Activated gamma-delta T cell treated with anti-CD3 and anti-CD28 coated beads, Interleukin-2, amount 50 U/mL, for 16 hours (primary cell): Measurements from ENCODE around the gene AKAP5.
"Not testable (repeated sequence)": the region's sequence is repeated elsewhere in the genome, so short reads cannot be mapped to it uniquely, and the experiment has no call there.

Experiments
- DNase-seq: peaks from one replicate; pipeline ENCODE4 v3.0.0-alpha.2; 2020; ENCODE audit warnings: low read depth

Gene AKAP5

DNA sequence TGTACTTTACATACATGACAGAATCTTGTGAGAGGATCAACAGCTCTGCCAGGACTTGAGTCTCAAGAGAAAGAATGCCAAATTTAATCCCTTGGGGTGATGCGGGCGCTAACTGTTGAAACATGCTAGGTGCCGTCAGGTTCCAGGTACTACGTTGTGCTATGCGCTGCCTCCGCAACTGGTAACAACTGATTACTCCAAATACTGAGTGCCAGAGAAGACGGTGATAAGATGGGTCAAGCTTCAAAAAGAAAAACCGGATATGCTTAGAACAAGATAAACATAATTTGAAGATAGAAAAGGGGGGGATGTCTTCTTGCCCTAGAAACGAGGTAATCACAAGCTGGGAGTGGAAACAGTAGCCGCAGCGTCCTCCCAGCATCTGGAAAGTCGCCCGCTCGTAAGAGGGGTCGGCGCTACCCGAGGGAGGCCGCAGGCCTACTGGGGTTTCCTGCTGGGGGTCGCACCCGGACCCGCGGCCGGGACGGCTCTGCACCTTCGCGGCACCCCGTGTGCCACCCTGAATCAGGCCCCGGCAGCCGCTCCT is 37.7 kb downstream of the AKAP5 start:
- no peak for DNase-seq

DNA sequence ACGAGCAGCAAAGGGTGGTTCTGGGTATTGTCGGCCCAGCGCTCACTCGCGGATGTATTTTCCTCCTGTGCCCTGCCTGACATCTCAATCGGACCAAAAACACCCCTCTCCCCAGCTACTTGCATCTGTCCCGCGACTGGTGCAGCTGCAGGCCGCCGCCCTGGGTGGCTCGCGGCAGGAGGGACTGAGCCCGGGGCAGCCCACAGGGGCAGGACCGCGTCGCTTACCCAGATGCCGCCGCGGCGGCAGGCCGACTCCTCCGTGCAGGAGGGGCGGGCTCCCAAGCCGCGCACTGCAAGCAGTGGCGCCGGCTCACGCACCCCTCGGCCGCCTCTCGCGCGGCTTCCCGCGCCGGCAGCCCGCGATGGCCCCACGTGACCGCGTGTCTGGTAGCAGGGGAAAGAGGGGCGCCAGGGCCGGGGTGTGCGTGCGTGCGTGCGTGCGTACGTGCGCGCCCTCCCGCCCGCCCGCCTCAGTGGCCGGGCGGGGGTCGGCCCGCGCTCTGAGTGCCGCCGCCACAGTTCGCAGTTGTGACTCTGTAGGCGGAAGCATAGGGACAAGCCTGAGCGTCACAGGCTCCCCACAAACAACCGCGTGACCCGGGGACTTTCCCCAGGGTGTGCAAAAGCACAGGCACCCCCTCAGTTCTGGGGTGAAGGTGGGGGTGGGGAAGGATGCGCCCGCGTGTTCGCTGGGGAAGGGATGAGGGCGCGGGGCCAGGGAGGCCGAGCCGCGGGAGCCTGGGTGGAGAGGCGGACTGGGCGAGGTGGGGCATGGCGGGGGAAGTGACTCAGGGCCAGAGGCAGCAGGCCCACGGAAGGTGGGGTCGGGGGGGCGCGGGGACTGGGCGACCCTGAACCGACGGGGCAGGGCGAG is 38.4 kb downstream of the AKAP5 start, which contains the start of gene ZBTB25:
ZBTB25 (minus strand) TSS at position 405 of the 876 bp plus-strand sequence. CDS start 13,305 bp downstream, outside the sequence.
- peak; percentile 95 for DNase-seq

DNA sequence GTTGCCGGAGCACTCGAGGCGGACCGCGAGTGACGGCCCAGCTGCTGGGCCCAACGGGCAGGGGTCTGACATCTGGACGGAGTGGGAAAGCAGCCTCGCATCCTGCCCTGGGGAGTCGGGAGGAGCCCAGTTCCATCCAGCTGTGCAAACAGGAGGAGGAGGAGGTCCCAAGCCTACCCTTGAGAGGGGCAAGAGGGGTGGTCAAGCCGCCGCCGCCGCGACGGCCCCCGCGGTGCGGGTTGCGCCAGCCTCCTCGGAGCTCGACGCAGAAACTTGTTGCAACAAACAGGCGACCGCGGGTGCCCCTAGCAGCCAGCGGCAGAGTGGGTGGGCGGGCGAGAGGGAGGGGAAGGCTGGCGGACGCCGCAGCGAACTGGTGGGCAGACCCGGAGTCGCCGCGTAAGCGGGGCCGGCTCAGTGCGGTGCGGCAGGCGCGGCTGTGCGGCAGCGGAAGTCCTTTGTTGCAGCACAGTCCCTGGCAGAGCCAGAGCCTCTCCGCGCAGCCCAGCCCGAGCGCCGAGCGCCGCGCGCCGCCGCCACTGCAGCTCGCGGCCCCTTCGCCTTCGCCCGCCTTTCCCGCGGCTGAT is 39.1 kb downstream of the AKAP5 start, which contains the start of gene ZBTB1:
ZBTB1 (plus strand) TSS at position 461 of the 587 bp plus-strand sequence. CDS start 16,735 bp downstream, outside the sequence.
- DNase-seq: peak; percentile 87

DNA sequence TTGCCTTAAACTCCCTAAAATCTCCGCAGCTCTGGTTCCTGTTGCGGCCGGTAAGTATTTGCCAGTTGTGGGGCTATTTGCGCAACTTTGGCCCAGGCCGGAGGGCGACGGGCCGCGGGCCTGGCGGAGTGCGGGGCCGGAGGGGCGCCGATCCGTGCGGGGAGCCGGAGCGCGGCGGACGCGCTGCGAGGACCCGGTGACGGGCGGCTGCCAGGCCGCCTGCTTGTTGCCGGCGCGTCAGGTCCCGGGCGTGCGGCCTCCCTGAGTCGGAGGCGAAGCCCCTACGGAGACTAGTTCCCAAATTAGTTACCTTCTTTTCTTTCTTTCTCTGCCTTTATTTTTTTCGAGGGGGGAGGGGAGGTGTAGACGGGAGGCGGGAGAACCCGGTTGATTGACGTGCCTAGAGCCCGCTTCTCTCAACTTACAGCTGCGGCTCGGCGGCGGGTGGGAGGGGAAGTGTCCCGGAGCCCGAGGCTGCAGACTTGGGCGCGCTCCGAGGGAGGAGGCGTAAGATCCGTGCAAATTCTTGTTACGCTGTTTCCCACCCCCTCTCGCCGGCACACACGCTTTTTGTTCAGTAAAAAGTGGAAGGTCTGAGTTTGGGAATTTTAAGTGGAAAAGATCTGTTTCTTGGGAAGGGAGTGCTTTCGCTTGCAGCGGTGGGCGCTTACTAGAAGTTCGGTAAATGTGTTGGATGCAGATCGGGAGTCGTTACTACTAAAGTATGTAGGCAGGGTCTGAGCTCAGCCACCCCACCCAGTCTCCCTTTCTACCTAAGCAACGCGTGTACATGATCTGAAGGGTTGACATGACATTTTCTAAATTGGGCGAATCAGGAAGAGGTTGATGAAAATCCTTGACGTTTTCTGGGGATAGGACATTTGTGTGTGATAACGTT is 39.8 kb downstream of the AKAP5 start:
- DNase-seq: peak; percentile 70

DNA sequence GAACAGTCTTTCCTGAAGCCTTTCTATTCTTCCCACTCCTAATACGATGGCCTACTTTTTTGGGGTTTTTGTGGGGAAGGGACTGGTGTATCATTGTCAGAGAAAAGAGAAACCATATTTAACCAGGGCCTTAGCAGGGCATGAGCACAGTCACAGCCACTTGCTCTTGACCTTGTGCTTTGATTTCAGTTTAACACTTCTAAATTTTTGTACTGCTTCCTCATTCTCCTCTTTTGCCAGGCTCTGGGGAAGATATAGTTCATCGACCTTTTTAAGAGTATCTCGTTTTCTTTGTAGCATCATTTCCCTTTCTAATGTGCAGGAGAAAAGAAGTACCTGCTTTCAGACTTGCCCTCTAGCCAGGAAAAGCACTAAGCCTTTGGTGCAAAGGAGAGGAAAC is 41.4 kb downstream of the AKAP5 start:
- no peak for DNase-seq

DNA sequence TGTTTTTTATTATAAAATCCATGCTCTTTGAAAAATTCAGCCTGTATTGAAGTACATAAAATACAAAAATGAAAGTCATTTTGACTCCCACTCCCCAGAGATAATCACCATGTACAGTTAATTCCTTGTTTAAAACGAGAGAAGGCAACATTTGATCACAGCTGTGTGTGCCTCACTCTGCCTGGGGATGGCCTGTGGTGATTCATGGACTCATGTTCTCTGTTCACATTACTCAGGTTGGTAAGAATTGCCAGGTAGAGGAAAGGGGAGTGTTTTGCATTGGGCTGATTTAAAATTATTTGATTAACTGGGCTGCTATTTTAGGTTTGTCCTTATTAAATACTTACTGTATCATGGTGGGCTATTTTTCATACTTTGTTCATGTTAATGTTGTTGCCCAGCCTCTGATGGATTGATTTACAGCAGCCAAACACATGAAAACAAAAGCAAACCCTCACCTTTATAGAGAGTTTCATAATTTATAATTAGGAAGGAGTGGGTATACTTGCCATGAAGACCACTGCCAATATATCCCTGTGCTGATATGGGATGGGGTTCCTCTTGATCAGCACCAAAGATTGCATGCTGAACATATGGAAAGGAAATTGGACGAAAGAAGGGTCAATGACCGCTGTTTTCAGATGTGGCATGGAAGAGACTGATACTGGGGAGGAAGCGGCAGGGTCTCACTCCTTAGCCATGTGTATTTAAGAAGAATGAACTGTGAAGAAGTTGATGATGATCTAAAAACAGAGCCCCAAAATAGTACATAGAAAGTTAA is 42.3 kb downstream of the AKAP5 start:
- DNase-seq: no peak

DNA sequence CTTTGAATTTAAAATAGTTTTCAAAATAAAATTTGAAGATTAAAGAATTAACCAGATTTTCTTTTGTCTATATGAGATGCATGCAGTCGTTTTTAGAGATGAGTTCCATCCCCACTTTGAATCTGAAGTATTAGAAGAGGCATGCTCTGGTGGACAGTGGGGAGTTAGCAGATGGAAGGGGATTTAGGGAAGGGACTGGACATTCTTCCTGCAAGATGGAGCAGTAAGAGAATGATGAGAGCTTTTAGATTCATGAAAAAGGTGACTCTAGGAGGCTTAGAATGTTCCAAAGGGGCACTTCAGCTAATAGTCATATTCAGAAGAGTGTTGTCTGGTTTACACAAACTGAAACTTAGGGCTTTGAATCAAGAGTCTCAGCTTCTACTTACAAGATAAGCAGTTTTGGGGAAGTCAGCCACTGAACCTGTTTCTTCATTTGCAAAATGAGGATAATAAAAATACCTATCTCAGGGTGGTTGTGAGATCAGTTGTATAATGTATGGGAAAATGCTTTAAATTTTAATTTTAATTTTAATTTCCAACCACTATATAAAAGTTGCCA is 43.0 kb downstream of the AKAP5 start:
- DNase-seq: no peak

DNA sequence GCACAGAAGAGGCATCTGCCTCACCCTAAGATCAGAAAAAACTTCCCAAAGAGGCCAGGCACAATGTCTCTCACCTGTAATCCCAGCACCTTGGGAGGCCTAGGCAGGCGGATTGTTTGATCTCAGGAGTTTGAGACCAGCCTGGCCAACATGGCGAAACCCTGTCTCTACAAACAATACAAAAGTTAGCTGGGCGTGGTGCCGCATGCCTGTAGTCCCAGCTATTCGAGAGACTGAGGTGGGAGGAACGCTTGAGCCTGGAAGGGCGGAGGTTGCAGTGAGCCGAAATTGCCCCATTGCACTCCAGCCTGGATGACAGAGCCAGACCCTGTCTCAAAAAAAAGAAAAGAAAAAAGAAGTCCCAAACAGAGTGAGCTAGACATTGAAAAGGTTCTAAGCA is 43.7 kb downstream of the AKAP5 start:
- DNase-seq: no peak

DNA sequence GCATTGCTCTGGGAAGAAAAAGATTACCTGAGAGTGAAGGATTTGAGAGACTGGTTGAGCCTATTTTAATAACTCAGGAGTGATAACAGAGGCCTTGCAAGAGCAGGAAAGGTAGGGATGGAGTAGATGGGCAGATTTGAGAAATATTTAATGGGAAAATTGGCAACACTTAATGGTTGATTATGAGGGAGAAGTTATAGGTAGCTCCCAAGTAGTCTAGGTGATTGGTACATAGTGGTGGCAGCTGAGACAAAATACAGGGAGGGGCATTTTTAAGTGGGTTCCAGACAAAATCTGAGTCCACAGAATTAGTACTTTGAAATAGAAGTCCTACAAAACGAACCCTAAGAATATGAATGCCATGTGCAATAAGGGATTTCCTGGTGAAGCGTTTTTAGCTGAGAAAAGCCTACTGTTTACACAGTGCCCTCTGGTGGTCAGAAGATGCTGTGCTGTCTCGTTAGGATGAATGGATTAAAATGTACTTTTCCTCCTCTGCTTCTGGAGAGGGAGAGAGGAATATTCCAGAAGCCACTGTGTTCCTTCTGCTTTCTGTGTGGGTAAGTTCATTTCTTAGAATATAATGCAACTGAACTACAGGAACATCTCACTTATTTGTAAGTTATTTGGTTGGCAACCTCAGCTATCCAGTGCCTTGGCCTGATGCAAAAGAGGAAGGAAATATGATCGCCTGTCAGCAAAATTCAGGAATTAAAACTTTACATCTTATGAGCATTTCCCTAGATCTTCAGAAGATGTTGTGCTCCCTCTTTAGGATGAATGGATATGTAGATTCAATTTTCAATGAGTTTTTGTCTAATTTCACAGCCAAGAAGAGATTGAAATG is 45.7 kb downstream of the AKAP5 start:
- peak; percentile 61 for DNase-seq

DNA sequence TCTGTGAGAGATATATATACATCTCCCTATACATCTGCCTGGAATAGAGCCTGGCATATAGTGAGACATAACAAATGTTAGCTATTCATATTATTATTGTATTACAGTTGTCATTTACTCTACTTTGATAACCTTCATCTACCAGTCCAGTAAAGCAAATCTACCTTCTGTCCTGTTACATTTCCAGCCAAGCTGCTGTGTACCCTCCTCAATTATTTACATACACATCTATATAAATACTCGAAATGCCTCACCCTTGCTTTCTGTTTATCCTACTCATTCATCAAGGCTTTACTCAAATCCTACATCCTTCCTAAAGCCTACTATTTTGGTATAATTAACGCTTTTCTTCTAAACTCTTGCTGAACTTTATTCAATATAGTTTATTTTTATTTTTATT is 48.0 kb downstream of the AKAP5 start:
- DNase-seq: no peak

DNA sequence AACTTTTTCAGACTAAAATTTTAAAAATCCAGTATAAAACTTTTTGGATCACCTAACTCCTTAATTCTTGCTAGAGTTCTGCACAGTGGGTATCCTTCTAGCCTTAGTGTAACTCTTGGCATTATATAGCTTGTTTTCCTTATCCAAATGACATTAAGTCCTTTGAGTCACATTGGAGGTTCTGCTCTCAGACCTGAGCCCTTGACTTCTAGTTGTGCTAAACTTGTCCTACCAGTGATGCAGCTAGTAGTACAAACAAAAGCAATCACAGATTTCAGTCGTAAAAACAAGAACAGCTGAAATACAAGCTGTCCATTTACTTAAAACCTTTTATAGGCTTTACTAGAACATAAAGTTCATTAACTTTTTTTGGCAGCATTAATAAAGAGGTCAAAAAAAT is 49.8 kb downstream of the AKAP5 start:
- DNase-seq: no peak

DNA sequence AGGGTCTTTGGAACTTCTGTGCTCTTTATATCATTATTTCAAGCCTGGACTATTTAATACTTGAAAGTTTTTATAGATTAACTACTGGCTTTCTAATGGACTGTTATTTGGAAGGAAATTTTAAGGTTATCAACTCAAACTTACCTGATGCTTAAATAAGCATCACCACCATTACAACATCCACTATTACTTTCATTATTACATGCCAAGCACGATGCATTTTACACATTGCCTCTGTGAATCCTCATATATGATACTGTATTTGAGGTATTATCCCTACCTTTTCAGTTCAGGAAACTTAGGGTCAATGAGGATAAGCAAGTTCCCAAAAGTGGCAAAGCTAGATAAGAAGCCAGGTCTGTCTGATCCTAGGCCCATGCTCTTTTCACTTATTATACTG is 51.7 kb downstream of the AKAP5 start:
- DNase-seq: no peak

DNA sequence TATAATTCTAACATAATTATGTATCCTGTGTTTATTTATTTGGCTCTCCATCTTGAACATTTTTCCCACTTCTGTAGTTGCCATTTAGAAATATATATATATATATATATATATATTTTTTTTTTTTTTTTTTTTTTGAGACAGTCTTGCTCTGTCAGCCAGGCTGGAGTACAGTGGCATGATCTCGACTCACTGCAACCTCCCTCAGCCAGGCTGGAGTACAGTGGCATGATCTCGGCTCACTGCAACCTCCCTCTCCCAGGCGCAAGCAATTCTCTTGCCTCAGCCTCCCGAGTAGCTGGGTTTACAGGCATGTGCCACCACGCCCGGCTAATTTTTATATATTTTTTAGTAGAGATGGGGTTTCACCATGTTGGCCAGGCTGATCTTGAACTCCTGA is 52.4 kb downstream of the AKAP5 start:
- DNase-seq: not testable (repeated sequence)

DNA sequence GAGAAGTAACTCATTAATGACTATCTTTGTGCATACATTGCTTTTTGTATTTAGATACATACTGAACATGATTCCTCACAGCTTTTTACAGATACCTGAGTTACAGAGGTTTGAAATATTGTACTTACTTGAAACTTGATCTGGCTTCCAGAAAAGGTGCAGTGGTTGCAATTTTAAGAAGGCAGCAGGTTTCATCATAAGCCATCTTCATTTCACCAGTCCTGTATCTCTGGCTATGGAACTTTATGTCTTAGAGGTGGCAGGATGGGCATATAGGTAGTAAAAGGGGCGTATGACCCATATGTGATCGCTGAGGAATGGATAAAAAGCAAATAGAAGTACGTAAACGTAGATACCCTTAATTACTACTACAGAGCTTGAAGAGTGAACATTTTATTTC is 52.9 kb downstream of the AKAP5 start:
- no peak for DNase-seq

DNA sequence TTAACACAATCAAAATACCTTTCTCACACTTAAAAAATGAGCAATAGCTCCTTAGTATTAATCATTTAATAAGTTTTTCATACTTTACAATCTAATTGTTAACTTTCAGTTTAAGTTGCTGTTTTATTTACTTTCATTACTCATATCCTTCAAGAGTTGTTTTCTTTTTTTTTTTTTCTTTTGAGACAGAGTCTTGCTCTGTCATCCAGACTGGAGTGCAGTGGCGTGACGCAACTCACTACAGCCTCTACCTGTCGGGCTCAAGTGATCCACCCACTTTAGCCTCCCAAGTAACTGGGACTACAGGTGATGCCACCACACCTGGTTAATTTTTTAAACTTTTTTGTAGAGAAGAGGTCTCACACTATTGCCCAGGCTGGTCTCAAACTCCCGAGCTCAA is 55.4 kb downstream of the AKAP5 start:
- no peak for DNase-seq

DNA sequence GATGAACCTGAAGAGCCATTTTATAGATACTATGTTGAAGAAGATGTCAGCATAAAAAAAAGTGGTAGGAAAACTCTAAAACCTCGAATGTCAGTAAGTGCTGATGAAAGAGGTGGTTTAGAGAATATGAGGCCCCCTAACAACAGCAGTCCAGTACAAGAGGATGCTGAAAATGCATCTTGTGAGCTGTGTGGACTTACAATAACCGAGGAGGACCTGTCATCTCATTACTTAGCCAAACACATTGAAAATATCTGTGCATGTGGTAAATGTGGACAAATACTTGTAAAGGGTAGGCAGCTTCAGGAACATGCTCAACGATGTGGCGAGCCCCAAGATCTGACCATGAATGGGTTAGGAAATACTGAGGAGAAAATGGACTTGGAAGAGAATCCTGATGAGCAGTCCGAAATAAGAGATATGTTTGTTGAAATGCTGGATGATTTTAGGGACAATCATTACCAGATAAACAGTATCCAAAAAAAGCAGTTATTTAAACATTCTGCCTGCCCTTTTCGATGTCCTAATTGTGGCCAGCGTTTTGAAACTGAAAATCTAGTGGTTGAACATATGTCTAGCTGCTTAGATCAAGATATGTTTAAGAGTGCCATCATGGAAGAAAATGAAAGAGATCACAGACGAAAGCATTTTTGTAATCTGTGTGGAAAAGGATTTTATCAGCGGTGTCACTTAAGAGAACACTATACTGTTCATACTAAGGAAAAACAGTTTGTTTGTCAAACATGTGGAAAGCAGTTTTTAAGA is 57.5 kb downstream of the AKAP5 start:
- DNase-seq: no peak
